ENCODE results near the gene SKP1. TPM values are rescaled to one million over a fixed set of nuclear protein-coding genes. Genes with fewer than 3 reads are reported as not detected.
"Not testable (repeated sequence)": the region's sequence is repeated elsewhere in the genome, so short reads cannot be mapped to it uniquely, and the experiment has no call there.

The SKP1 gene
- total RNA-seq, 1 experiment from 2014 or later = 411 TPM

DNA sequence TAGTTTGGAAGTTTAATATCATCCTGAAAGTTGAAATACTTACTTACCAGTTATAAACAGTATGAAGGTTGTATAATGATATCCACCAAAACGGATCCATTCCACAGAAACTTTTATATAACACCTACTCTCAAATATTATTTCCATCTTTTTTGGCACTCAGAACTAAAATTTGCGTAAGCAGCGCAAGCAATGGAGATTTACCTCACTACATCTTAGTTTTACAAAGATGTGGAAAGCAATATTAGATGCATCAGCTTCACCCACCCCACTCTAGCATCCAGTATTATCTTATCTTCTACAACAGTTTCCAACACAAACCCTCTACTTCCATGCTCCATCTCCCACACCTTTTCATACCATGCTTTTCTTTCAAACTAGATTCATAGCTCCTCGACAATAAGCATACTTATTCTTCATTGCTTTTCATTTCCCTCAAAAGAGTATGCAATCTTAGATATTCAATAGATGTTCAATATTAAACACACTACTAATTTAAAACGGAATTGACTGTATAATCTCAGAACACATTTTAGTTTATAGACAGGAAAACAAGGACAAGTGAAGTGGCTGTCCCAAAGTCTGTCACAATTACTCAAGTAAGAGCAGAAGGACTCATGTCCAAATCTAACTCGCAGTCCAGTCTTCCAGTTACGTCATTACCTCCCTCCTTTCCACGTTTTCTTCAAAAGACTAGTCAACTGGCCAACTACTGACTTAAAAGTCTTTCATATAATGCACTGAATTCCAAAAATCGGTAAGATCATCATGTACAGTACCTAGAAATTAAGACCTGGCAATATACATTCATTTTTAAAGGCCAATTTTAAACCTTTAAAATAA is 46.9 kb upstream of the SKP1 start:
- TF ChIP-seq CTCF (IDR thresholded peaks at IDR 0.05; ENCODE audit: unreplicated experiment) = no peak
- DNase-seq = no peak
- intact Hi-C loops (cut with micrococcal nuclease; ENCODE audit: unreplicated experiment) = loop anchor here (2.0 to 5.0 kb wide), 3 partner anchors 36 to 65 kb away; no protein-coding TSS in a partner anchor
- CTCF ChIA-PET = interaction anchor here (0.9 to 1.6 kb wide), 3 partner anchors 10 to 184 kb away, joined by 3 to 6 read pairs (median 5); no protein-coding TSS in a partner anchor
- BruUV-seq (replicated peaks) = no TSS peak
- H3K27me3 Mint-ChIP-seq (ENCODE audit: unreplicated experiment) = no peaks in the 10 kb centered on the region
- H3K4me3 Mint-ChIP-seq (ENCODE audit: low read depth, unreplicated experiment) = peak overlapping the region; percentile 93
- peaks cover 57% of the 10 kb centered on the region for H3K4me1 Mint-ChIP-seq (ENCODE audit: low read depth, unreplicated experiment)
- H3K27ac Mint-ChIP-seq (ENCODE audit: unreplicated experiment) = peak overlapping the region; percentile 94
- H3K36me3 Mint-ChIP-seq (ENCODE audit: insufficient read depth, unreplicated experiment) = peaks cover 73% of the 10 kb centered on the region
- no peaks in the 10 kb centered on the region for H3K9me3 Mint-ChIP-seq (ENCODE audit: low read depth, unreplicated experiment)

DNA sequence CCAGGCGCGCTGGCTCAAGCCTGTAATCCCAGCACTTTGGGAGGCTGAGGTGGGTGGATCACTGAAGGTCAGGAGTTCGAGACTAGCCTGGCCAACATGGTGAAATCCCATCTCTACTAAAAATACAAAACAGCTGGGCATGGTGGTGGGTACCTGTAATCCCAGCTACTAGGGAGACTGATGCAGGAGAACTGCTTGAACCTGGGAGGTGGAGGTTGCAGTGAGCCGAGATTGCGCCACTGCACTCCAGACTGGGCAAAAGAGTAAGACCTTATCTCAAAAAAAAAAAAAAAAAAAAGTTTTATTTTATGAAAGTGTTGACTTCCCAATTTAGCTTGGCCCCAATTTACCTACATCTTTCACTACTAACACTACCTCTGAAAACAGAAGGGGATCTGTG is 44.9 kb upstream of the SKP1 start:
- intact Hi-C loops (cut with micrococcal nuclease; ENCODE audit: unreplicated experiment) = loop anchor here (5.0 kb wide), 1 partner anchor 34 kb away; no protein-coding TSS in a partner anchor
- Mint-ChIP-seq H3K27ac (ENCODE audit: unreplicated experiment) (peak overlapping the region; percentile 61), H3K36me3 (ENCODE audit: insufficient read depth, unreplicated experiment) (peaks cover 69% of the 10 kb centered on the region), H3K4me3 (ENCODE audit: low read depth, unreplicated experiment) (peak overlapping the region; percentile 93), H3K4me1 (ENCODE audit: low read depth, unreplicated experiment) (peaks cover 46% of the 10 kb centered on the region)
- CTCF ChIA-PET = interaction anchor here (0.6 kb wide), 1 partner anchor 25 kb away, joined by 3 read pairs; no protein-coding TSS in a partner anchor
- not testable (repeated sequence) for BruUV-seq (replicated peaks); DNase-seq; H3K27me3 Mint-ChIP-seq (ENCODE audit: unreplicated experiment); H3K9me3 Mint-ChIP-seq (ENCODE audit: low read depth, unreplicated experiment)

DNA sequence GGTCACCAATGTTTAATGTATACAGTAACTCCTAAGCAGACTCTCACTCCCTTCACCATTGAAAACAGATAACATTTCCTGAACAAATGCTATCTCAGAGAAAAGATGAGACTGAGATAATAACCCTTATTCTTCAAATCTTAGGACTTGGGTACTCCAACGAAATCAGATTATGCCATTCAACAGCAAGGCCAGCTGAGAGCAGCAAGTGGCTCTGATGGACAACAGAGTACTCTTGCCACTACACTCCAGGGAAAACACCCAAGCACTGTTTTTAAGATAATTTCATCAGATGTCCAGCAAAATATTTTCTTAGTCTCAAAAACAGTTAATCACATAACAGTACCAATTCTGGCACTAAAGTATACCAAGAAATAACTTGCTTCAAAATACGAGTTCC is 39.0 kb upstream of the SKP1 start:
- no peaks in the 10 kb centered on the region for H3K27me3 Mint-ChIP-seq (ENCODE audit: unreplicated experiment)
- no peak overlapping the region for H3K27ac Mint-ChIP-seq (ENCODE audit: unreplicated experiment)
- H3K4me1 Mint-ChIP-seq (ENCODE audit: low read depth, unreplicated experiment) = peaks cover 31% of the 10 kb centered on the region
- DNase-seq = no peak
- no peak overlapping the region for H3K4me3 Mint-ChIP-seq (ENCODE audit: low read depth, unreplicated experiment)
- BruUV-seq (replicated peaks) = no TSS peak
- intact Hi-C loops (cut with micrococcal nuclease; ENCODE audit: unreplicated experiment) = no loop called here
- no peak for TF ChIP-seq CTCF (IDR thresholded peaks at IDR 0.05; ENCODE audit: unreplicated experiment)
- CTCF ChIA-PET = interaction anchor here (0.6 kb wide), 1 partner anchor 11 kb away, joined by 6 read pairs; no protein-coding TSS in a partner anchor
- H3K36me3 Mint-ChIP-seq (ENCODE audit: insufficient read depth, unreplicated experiment) = peaks cover 18% of the 10 kb centered on the region
- H3K9me3 Mint-ChIP-seq (ENCODE audit: low read depth, unreplicated experiment) = no peaks in the 10 kb centered on the region

GRCh38 chr5:134211263-134212031 is 34.7 kb upstream of the SKP1 start:
- H3K4me1 Mint-ChIP-seq (ENCODE audit: low read depth, unreplicated experiment) = peaks cover 11% of the 10 kb centered on the region
- DNase-seq; BruUV-seq (replicated peaks); H3K36me3 Mint-ChIP-seq (ENCODE audit: insufficient read depth, unreplicated experiment); CTCF ChIA-PET; H3K27ac Mint-ChIP-seq (ENCODE audit: unreplicated experiment); H3K27me3 Mint-ChIP-seq (ENCODE audit: unreplicated experiment); H3K4me3 Mint-ChIP-seq (ENCODE audit: low read depth, unreplicated experiment); H3K9me3 Mint-ChIP-seq (ENCODE audit: low read depth, unreplicated experiment); intact Hi-C loops (cut with micrococcal nuclease; ENCODE audit: unreplicated experiment): not testable (repeated sequence)

GRCh38 chr5:134209477-134210245 is 32.9 kb upstream of the SKP1 start:
- BruUV-seq (replicated peaks) = no TSS peak
- no peaks in the 10 kb centered on the region for H3K9me3 Mint-ChIP-seq (ENCODE audit: low read depth, unreplicated experiment)
- no peak overlapping the region for H3K4me3 Mint-ChIP-seq (ENCODE audit: low read depth, unreplicated experiment)
- no peak overlapping the region for H3K27ac Mint-ChIP-seq (ENCODE audit: unreplicated experiment)
- peaks cover 21% of the 10 kb centered on the region for H3K36me3 Mint-ChIP-seq (ENCODE audit: insufficient read depth, unreplicated experiment)
- no peaks in the 10 kb centered on the region for H3K27me3 Mint-ChIP-seq (ENCODE audit: unreplicated experiment)
- peaks cover 11% of the 10 kb centered on the region for H3K4me1 Mint-ChIP-seq (ENCODE audit: low read depth, unreplicated experiment)
- DNase-seq = no peak
- TF ChIP-seq CTCF (IDR thresholded peaks at IDR 0.05; ENCODE audit: unreplicated experiment) = no peak
- intact Hi-C loops (cut with micrococcal nuclease; ENCODE audit: unreplicated experiment) = no loop called here
- CTCF ChIA-PET = interaction anchor here (0.7 kb wide), 1 partner anchor 70 kb away, joined by 3 read pairs; no protein-coding TSS in a partner anchor

Data from Calu3 (cell line).